ENCODE results near the gene PLLP.

Gene PLLP

GRCh38 chr16:57224651-57225335 is 59.7 kb downstream of the PLLP start:
- Mint-ChIP-seq H3K4me1 (no peaks in the 10 kb centered on the region), H3K36me3 (peaks cover 57% of the 10 kb centered on the region), H3K4me3 (no peak overlapping the region), H3K27ac (no peak overlapping the region), H3K9me3 (peaks cover under 1% of the 10 kb centered on the region), H3K27me3 (no peaks in the 10 kb centered on the region)
- DNase-seq, result no peak
- CTCF ChIA-PET, result interaction anchor here (0.7 kb wide), 1 partner anchor 194 kb away, joined by 3 read pairs; no protein-coding TSS in a partner anchor

GRCh38 chr16:57223057-57223456 is 61.4 kb downstream of the PLLP start:
- CTCF ChIA-PET, result no interaction called here
- H3K27ac Mint-ChIP-seq, result no peak overlapping the region

GRCh38 chr16:57216968-57217367 is 67.5 kb downstream of the PLLP start:
- peaks cover 34% of the 10 kb centered on the region for H3K9me3 Mint-ChIP-seq
- H3K27ac Mint-ChIP-seq, result no peak overlapping the region
- H3K4me1 Mint-ChIP-seq, result no peaks in the 10 kb centered on the region
- peaks cover 87% of the 10 kb centered on the region for H3K36me3 Mint-ChIP-seq
- H3K27me3 Mint-ChIP-seq, result no peaks in the 10 kb centered on the region
- DNase-seq, result no peak
- H3K4me3 Mint-ChIP-seq, result no peak overlapping the region
- CTCF ChIA-PET, result no interaction called here

More at GRCh38 chr16:57223057-57223456, 61.4 kb downstream of the PLLP start:
- Mint-ChIP-seq H3K4me1 (no peaks in the 10 kb centered on the region), H3K9me3 (peaks cover 13% of the 10 kb centered on the region), H3K36me3 (peaks cover 69% of the 10 kb centered on the region), H3K27me3 (no peaks in the 10 kb centered on the region), H3K4me3 (no peak overlapping the region)
- no peak for DNase-seq

GRCh38 chr16:57213462-57213861 is 71.0 kb downstream of the PLLP start:
- Mint-ChIP-seq H3K36me3 (peaks cover 74% of the 10 kb centered on the region), H3K4me1 (no peaks in the 10 kb centered on the region), H3K27me3 (no peaks in the 10 kb centered on the region), H3K4me3 (no peak overlapping the region), H3K9me3 (peaks cover 24% of the 10 kb centered on the region), H3K27ac (no peak overlapping the region)
- no peak for DNase-seq
- CTCF ChIA-PET, result no interaction called here

- peaks cover 59% of the 10 kb centered on the region for H3K36me3 Mint-ChIP-seq
These were observed 74.7 kb downstream of the PLLP start for GRCh38 chr16:57209780-57210179.

GRCh38 chr16:57208926-57209325 is 75.5 kb downstream of the PLLP start:
- Mint-ChIP-seq H3K4me1 (no peaks in the 10 kb centered on the region), H3K4me3 (no peak overlapping the region), H3K36me3 (peaks cover 51% of the 10 kb centered on the region), H3K27ac (no peak overlapping the region), H3K9me3 (no peaks in the 10 kb centered on the region), H3K27me3 (no peaks in the 10 kb centered on the region)
- no peak for DNase-seq
- CTCF ChIA-PET, result no interaction called here

More at GRCh38 chr16:57209780-57210179, 74.7 kb downstream of the PLLP start:
- CTCF ChIA-PET, result interaction anchor here (0.7 kb wide), 1 partner anchor 266 kb away, joined by 3 read pairs; no protein-coding TSS in a partner anchor
- no peak overlapping the region for H3K27ac Mint-ChIP-seq
- H3K27me3 Mint-ChIP-seq, result no peaks in the 10 kb centered on the region
- no peak overlapping the region for H3K4me3 Mint-ChIP-seq
- no peak for DNase-seq
- H3K9me3 Mint-ChIP-seq, result no peaks in the 10 kb centered on the region
- H3K4me1 Mint-ChIP-seq, result no peaks in the 10 kb centered on the region
